ENCODE data around the gene F12.
A peak's percentile ranks its signal among the peaks of the same experiment; 100 is the strongest.

The F12 gene

DNA sequence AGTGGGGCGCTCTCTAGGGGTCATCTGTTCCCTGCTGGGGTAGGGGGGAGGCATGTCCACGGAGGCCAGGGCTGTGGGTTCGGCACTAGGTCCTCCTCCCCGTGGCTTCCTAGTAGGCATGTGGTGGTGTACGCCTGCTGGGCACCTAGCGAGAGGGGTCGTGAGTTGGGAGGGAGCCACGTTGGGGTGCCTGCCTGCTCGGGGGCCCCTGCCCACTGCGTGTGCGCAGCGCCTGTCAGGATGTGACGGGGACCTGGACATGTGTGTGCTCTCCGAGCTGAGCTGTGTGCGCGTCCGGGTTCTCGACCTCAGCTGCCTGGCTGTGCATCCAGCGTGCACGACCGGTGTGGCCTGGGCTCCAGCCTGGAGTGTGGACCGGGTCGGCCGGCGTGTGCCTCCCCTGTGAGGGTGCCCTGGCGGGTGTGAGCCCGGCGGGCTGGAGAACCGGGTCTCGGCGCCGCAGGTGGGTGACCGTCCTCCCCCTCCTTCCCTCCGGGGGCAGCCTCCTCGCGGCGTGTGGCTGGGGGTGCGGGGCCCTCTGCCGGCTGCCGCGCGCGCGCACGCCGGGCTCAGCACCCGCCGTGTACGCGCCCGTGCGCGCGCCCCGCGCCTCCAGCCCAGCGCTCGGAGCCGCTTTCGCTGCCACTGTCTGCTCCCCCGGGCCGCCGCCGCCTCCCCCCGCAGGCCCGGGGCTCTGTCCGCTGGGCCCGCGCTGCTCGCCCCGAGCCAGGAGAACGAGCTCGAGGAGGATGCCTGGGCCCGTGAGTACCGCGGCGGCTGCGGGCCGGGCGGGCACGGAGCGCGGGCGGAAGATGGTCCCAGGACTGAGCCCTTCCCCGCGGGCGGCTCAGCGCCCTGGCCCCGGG, 37.1 kb upstream of the F12 start, which contains the start of gene PRR7:
TSS of gene PRR7 (plus strand) at position 615 of the 866 bp plus-strand sequence. CDS start 8,254 bp downstream, outside the sequence.
- DNase-seq, result peak; percentile 65

DNA sequence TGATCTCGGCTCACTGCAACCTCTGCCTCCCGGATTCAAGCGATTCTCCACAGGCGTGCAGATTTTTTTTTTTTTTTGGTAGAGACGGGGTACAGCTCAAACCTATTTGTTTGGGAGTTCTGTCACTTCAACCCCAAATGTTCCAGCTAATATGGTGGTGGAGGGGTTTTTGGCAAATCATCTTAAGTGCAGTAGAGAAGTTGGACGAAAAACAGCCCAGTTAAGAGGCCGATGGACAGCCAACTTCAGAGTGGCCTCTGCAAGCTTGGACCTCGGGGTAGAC, 36.5 kb upstream of the F12 start:
- DNase-seq, result no peak

- no peak for DNase-seq
Measured at GRCh38 chr5:177445052-177445916, 35.9 kb upstream of the F12 start.

GRCh38 chr5:177444106-177445051, 35.0 kb upstream of the F12 start:
- DNase-seq, result no peak

GRCh38 chr5:177443144-177443983, 34.0 kb upstream of the F12 start:
- no peak for DNase-seq

GRCh38 chr5:177442066-177442826, 32.9 kb upstream of the F12 start:
- no peak for DNase-seq

DNA sequence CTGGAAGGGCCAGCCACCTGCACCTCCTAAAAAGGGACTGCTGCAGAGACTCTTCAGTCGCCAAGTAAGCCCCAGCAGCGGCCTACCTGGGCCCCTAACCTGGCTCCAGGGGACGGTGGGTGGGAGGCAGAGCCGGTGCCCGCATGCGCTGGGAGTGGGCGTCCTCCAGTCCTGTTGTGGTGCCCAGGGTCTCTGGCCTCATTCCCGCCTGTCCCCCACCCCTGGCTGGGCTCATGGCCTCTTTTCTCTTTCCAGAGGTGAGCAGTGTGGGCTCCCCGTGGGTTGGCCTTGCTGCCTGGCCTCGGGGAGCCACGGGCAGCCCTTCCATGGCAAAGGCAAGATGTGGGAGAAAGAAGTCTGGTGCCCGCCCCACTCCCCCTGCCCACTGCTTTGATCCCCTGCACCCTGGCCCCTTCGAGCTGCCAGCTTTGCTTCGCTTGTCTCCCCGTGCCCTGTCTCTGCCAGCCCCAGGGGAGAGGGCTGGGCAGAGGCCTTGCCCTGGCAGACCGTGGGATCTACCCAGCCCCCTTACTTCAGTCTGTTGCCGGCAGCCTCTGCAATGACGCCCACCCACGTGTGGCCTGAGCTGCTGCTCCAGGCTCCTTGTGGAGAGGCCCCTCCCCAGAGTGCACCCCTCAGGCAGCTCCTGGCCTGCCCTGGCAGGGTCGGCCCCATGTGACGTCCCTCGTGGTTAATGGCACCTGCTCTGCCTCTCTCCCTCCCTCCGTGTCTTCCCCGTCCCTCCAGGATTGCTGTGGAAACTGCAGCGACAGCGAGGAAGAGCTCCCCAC, 31.8 kb upstream of the F12 start:
- no peak for DNase-seq

GRCh38 chr5:177440211-177440989, 31.0 kb upstream of the F12 start:
- DNase-seq, result no peak

- no peak for DNase-seq
Measured at GRCh38 chr5:177439518-177440053, 30.2 kb upstream of the F12 start.

DNA sequence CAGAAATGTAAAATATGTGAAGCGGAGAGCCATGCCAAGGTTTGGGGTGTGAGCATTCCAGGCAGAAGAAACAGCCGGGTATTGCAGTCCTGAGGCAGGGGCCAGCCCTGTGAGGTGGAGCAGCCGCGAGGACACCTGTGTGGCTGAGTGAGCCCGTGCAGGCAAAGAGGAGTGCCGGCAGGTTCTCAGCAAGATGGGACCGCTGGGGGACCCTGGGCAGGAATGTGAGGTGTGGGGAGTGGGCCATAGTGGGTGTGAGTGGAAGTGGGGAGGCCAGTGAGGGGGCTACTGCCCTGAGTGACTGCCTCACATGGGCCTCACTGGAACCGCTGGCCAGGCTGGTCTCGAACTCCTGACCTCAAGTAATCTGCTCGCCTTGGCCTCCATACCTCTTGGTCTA, 29.1 kb upstream of the F12 start:
- DNase-seq, result no peak

DNA sequence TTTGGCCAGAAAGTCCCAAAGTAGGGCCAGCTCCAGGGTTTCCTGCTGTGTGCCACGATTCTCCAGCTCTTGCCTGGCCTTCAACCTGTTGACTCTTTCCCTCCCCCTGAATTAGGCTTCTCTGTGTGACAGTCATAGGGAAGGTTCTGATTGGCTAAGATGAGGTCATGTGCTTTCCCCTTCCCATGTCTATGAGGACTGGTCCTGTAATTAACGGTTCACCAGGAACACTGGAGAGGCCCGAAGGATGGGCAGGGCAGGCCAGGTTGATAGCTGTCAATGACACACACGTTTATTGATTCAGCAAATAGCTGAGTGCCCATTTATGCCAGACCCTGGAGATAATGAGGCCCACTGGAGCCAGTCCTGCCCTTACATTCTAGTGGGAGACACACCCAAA, 28.3 kb upstream of the F12 start:
- no peak for DNase-seq

- DNase-seq, result no peak
Measured at GRCh38 chr5:177435847-177436536, 26.6 kb upstream of the F12 start.

DNA sequence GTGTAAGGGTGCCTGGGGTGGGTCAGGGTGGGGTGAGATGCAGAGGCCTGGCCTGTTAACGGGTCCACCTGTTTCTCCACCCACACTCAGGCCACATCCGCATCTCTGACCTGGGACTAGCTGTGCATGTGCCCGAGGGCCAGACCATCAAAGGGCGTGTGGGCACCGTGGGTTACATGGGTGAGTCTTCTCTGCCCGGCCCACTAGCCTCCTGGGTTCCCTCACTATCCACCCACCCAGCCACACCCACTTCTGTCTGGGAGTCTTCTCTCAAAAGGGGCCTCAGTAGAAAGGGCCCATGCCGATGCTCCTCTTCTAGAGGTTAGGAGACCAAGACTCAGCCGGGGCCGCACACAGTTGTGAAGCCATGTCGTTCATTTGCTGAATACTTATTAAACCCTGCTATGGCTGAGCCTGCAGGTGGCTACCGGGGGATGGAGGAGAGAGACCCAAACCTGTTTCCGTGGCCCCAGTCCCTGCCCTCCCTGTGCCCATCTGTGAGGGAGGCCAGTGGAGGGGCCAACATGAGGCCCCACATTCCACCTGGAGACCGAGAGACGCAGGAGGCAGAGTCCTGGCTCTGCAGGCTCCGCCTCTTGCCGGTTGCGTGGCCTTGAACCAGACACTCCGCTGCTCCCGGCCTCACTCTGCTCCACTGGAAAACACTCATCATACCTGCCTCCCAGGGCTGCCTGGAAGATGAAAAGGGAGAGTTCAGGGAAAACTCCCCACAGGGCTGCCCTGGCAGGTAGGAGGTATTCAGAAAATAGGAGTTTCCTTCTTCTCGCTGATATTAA, 25.8 kb upstream of the F12 start:
- DNase-seq, result no peak

DNA sequence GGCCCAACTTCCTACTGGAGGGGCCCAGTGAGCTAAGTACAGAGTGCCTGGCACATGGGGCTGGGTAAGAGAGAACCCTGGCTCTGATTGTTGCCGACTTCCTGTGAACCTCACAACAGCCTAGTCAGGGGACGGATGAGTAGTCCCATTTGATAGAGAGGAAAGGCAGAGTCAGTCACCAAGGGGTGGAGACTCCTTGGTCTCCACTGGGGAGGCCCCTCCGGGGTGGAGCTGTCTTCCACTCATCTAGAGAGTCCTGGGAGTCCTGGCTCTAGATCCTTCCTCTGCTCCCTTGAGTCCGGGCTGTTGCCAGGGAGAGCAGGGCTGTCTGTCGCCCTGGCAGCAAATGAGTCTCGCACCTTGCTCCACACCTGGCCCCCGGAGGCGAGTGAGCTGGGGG, 25.1 kb upstream of the F12 start:
- no peak for DNase-seq

DNA sequence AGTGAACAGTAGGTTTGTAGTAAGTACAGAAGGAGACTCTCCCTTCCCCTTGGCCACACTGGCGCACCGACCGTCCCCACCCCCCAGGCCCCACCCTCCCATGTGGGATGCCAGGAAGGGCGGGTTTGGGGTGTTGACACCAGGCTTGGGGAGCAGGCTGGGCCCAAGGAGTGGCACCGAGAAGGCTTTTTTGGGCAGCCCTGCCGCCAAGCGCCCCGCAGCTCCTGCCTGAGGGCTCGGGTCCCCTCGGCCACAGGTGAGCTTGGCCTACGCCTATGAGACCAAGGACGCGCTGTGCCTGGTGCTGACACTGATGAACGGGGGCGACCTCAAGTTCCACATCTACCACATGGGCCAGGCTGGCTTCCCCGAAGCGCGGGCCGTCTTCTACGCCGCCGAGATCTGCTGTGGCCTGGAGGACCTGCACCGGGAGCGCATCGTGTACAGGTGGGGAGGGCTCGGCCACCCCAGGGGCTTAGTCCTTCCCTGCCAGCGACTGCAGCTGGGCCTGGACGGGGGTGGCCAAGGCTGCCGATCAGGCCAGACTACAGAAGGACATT, 24.4 kb upstream of the F12 start:
- DNase-seq, result no peak

- DNase-seq, result no peak
Measured at GRCh38 chr5:177432839-177433657, 23.7 kb upstream of the F12 start.

Measured in NCI-H774 (cell line).